WI38 (cell line): ENCODE data around the gene CDC6.
A peak's percentile ranks its signal among the peaks of the same experiment; 100 is the strongest.

ENCODE experiments used
- H3K4me3 ChIP-seq: 2 replicates; pipeline ENCODE4 v1.5.1; 2011; ENCODE audit warnings: low read depth, mild to moderate bottlenecking, control low read depth, low read length
- TF ChIP-seq, protein P1 (sequence below): IDR thresholded peaks from 2 replicates; pipeline ENCODE4 v1.5.1; 2012; ENCODE audit warnings: low read depth, mild to moderate bottlenecking, control low read depth, low read length

CDC6 gene

GRCh38 chr17:40268141-40268712 lies 19.5 kb upstream of the CDC6 start:
- no peak overlapping the region for H3K4me3 ChIP-seq
- TF ChIP-seq, protein P1, sequence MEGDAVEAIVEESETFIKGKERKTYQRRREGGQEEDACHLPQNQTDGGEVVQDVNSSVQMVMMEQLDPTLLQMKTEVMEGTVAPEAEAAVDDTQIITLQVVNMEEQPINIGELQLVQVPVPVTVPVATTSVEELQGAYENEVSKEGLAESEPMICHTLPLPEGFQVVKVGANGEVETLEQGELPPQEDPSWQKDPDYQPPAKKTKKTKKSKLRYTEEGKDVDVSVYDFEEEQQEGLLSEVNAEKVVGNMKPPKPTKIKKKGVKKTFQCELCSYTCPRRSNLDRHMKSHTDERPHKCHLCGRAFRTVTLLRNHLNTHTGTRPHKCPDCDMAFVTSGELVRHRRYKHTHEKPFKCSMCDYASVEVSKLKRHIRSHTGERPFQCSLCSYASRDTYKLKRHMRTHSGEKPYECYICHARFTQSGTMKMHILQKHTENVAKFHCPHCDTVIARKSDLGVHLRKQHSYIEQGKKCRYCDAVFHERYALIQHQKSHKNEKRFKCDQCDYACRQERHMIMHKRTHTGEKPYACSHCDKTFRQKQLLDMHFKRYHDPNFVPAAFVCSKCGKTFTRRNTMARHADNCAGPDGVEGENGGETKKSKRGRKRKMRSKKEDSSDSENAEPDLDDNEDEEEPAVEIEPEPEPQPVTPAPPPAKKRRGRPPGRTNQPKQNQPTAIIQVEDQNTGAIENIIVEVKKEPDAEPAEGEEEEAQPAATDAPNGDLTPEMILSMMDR, result no peak

DNA sequence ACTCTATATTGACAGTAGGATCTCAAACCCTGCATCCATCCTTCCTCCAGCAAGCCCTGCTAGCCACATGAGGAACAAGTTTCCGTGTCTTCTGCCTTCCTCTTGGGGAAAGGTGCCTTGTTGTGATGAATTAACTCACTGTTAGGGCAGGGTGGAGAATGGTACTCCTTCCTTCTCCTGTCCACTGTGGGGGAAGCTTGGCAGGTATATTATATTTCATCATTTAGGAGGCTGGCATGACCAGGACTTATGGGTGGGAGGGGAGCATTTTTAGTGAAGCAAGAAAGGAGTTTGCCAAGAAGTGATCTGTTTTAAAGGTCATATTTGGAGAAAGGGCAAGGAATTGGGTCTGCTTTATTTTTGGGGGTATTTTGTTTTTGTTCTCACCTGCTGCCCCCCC lies 9.3 kb upstream of the CDC6 start:
- H3K4me3 ChIP-seq, result no peak overlapping the region
- TF ChIP-seq, protein P1, result no peak

GRCh38 chr17:40279402-40279801 lies 8.3 kb upstream of the CDC6 start:
- no peak overlapping the region for H3K4me3 ChIP-seq
- TF ChIP-seq, protein P1, result no peak

GRCh38 chr17:40281663-40282062 lies 6.0 kb upstream of the CDC6 start:
- TF ChIP-seq, protein P1, result no peak
- H3K4me3 ChIP-seq, result no peak overlapping the region

- H3K4me3 ChIP-seq, result peak overlapping the region; percentile 50
Measured at GRCh38 chr17:40283662-40284061, 4.0 kb upstream of the CDC6 start.

DNA sequence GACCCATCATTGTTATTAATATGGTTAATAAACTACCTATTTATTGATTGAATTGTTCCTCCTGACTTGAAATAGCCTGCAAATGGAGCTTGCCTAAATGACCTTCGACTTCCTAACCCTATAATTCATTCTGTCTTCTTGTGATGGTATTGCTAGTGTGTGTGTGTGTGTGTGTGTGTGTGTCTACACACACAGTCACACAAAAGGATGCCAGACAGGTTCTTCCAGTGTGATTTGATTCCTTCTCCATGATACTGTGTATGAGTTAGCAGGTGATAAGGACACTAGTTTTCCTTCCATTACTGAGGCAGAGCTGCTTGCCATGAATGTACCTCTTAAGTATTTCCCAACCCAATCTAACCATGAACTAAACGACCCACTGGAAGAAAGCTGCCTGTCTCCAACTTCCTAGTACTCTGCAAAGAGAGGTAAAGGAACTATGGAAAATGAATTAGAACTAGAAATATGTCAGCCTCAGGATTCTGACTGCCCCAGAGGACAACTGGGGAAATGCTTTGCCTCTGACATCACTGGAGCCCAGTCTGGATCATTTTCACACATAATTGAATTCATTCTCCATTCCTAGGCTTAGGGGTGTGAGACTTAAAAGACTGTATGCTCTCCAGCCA lies 3.5 kb upstream of the CDC6 start:
- H3K4me3 ChIP-seq, result peak overlapping the region; percentile 50
- TF ChIP-seq, protein P1, result peak; percentile 23; the same call in 1 of the 2 replicates

More at GRCh38 chr17:40283662-40284061, 4.0 kb upstream of the CDC6 start:
- TF ChIP-seq, protein P1, result no peak

DNA sequence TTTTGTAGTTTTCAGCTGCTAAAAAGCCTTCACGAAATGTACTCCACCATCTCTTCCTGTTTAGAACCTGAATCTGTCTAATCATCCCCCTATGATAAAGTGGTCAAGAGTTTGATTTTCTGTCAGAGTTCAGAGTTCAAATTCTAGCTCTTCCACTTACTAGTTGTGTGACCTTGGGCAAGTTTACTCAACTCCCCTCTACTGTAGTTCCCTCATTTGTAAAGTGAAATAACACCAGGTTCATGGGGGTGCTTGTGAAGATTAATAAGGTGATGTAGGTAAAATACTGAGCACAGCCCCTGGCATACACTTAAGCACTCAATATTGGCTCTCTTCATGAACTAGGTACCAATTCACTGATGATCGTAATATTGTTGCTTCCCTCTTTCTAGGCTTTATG lies 1.2 kb upstream of the CDC6 start:
- TF ChIP-seq, protein P1, result no peak
- H3K4me3 ChIP-seq, result no peak overlapping the region
